ENCODE measurements around the gene CDHR5. TPM values are rescaled to one million over a fixed set of nuclear protein-coding genes. Genes with fewer than 3 reads are reported as not detected.

The CDHR5 gene
- polyA plus RNA-seq, 1 donor (not counting 4 experiments of a cell fraction or from before 2014, with no cell fraction given), result not detected

DNA sequence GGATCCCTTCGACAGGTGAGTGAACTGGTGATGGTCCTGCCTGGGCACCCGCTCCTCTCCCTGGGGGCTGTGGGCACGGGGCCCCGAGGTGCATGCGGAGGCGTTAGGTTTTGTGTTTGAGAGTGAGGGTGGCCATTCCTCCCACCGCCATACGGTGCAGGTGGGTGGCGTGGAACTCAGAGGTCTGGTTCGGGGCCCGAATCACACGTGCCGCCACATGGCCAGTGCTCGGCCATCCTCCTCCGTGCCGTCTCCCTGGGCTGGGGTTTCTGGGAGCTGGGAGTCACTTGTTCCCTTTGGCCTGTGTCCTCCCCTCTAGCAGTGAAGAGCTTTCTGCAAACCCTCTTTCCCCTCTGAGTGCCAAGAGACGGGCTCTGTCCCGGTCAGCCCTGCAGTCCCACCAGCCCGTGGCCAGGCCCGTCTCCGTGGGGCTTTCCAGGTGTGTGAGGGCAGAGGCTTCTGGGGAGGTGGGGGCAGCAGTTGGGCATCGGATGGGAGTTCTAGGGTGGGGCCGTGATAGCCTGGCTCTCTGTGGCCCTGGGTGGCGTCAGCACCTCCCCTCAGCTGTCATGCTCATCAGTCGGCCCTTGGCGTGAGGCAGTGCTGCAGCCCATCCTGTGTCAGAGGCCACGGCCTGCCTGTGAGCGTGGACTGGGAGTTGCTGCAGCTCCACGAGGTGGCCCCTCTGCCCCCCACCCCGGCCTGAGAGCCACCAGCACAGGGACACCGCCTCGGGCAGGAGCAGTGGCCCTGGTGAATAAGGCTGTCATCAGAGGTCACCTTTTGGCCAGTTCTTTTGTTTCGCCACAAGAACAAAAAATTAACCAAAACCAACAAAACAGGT, 19.2 kb downstream of the CDHR5 start:
- Histone ChIP-seq H3K79me2 (ENCODE audit: control insufficient read depth, insufficient read depth, low read length) (peaks cover 2% of the 10 kb centered on the region), H4K20me1 (ENCODE audit: control insufficient read depth, extremely low read depth, insufficient read depth, low read length) (no peaks in the 10 kb centered on the region), H3K27me3 (ENCODE audit: control insufficient read depth, extremely low read depth, insufficient read depth, low read length) (no peaks in the 10 kb centered on the region), H2AFZ (ENCODE audit: control insufficient read depth, low read length) (no peak overlapping the region), H3K4me1 (ENCODE audit: control insufficient read depth, extremely low read depth, insufficient read depth, low read length) (peaks cover 9% of the 10 kb centered on the region), H3K4me2 (ENCODE audit: control insufficient read depth, extremely low read depth, insufficient read depth, low read depth, low read length) (no peak overlapping the region), H3K9ac (ENCODE audit: control insufficient read depth, extremely low read depth, insufficient read depth, low read length) (no peak overlapping the region), H3K4me3 (ENCODE audit: control insufficient read depth in 2 of 3, extremely low read depth in 1 of 3, insufficient read depth in 2 of 3, low read depth in 1 of 3, low read length in 3 of 3) (no peak overlapping the region), H3K9me3 (ENCODE audit: control insufficient read depth, low read depth, low read length) (no peaks in the 10 kb centered on the region), H3K27ac (ENCODE audit: control insufficient read depth, insufficient read depth, low read length) (no peak overlapping the region), H3K36me3 (ENCODE audit: control insufficient read depth in 2 of 2, extremely low read depth in 1 of 2, insufficient read depth in 2 of 2, low read length in 2 of 2) (peaks cover 54 to 59% of the 10 kb centered on the region in 2 experiments), H3K9me1 (ENCODE audit: control insufficient read depth, extremely low read depth, insufficient read depth, low read length) (no peaks in the 10 kb centered on the region)
- DNase-seq (ENCODE audit: low read depth, low spot score), result no peak
- no peak for FAIRE-seq
- dilution Hi-C loops (cut with MboI; ENCODE audit: extremely low pct_ligation_motif_present, low sequenced_read_pairs), result no loop called here
- no peak for TF ChIP-seq EZH2 (IDR thresholded peaks at IDR 0.05; ENCODE audit: low read length)
- TF ChIP-seq, protein P1, sequence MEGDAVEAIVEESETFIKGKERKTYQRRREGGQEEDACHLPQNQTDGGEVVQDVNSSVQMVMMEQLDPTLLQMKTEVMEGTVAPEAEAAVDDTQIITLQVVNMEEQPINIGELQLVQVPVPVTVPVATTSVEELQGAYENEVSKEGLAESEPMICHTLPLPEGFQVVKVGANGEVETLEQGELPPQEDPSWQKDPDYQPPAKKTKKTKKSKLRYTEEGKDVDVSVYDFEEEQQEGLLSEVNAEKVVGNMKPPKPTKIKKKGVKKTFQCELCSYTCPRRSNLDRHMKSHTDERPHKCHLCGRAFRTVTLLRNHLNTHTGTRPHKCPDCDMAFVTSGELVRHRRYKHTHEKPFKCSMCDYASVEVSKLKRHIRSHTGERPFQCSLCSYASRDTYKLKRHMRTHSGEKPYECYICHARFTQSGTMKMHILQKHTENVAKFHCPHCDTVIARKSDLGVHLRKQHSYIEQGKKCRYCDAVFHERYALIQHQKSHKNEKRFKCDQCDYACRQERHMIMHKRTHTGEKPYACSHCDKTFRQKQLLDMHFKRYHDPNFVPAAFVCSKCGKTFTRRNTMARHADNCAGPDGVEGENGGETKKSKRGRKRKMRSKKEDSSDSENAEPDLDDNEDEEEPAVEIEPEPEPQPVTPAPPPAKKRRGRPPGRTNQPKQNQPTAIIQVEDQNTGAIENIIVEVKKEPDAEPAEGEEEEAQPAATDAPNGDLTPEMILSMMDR (optimal IDR thresholded peaks at IDR 0.05 in 1 of 3, IDR thresholded peaks at IDR 0.05 in 1 of 3, conservative IDR thresholded peaks at IDR 0.05 in 1 of 3; ENCODE audit: extremely low read depth in 1 of 3, insufficient read depth in 2 of 3, low read length in 3 of 3), result no peak

DNA sequence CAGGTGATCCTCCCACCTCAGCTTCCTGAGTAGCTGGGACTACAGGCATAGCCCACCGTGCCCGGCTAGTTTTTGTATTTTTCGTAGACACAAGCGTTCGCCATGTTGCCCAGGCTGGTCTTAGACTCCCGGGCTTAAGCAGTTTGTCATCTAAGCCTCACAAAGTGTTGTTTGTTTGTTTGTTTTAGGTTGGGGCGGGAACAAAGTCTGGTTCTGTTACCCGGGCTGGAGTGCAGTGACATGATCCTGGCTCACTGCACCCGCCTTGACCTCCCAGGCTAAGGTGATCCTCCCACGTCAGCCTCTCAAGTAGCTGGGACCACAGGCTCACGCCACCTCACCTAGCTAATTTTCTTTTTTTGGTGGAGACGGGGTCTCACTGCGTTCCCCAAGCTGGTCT, 21.6 kb downstream of the CDHR5 start:
- Histone ChIP-seq H3K4me3 (ENCODE audit: control insufficient read depth in 2 of 3, extremely low read depth in 1 of 3, insufficient read depth in 2 of 3, low read depth in 1 of 3, low read length in 3 of 3) (no peak overlapping the region), H3K36me3 (ENCODE audit: control insufficient read depth in 2 of 2, extremely low read depth in 1 of 2, insufficient read depth in 2 of 2, low read length in 2 of 2) (peaks cover 48 to 61% of the 10 kb centered on the region in 2 experiments), H2AFZ (ENCODE audit: control insufficient read depth, low read length) (no peak overlapping the region), H3K4me1 (ENCODE audit: control insufficient read depth, extremely low read depth, insufficient read depth, low read length) (peaks cover 9% of the 10 kb centered on the region), H4K20me1 (ENCODE audit: control insufficient read depth, extremely low read depth, insufficient read depth, low read length) (no peaks in the 10 kb centered on the region), H3K27me3 (ENCODE audit: control insufficient read depth, extremely low read depth, insufficient read depth, low read length) (no peaks in the 10 kb centered on the region), H3K9me3 (ENCODE audit: control insufficient read depth, low read depth, low read length) (no peaks in the 10 kb centered on the region), H3K9me1 (ENCODE audit: control insufficient read depth, extremely low read depth, insufficient read depth, low read length) (no peaks in the 10 kb centered on the region), H3K9ac (ENCODE audit: control insufficient read depth, extremely low read depth, insufficient read depth, low read length) (no peak overlapping the region), H3K4me2 (ENCODE audit: control insufficient read depth, extremely low read depth, insufficient read depth, low read depth, low read length) (no peak overlapping the region), H3K79me2 (ENCODE audit: control insufficient read depth, insufficient read depth, low read length) (peaks cover 7% of the 10 kb centered on the region), H3K27ac (ENCODE audit: control insufficient read depth, insufficient read depth, low read length) (no peak overlapping the region)
- FAIRE-seq (no peak), DNase-seq (ENCODE audit: low read depth, low spot score) (no peak)
- no peak for TF ChIP-seq EZH2 (IDR thresholded peaks at IDR 0.05; ENCODE audit: low read length)
- TF ChIP-seq, protein P1 (optimal IDR thresholded peaks at IDR 0.05 in 1 of 3, IDR thresholded peaks at IDR 0.05 in 1 of 3, conservative IDR thresholded peaks at IDR 0.05 in 1 of 3; ENCODE audit: extremely low read depth in 1 of 3, insufficient read depth in 2 of 3, low read length in 3 of 3), result no peak
- dilution Hi-C loops (cut with MboI; ENCODE audit: extremely low pct_ligation_motif_present, low sequenced_read_pairs), result no loop called here

Data from keratinocyte (primary cell).